ENCODE data around the gene CAMK1D. TPM values are rescaled to one million over a fixed set of nuclear protein-coding genes. Genes with fewer than 3 reads are reported as not detected.
"Not testable (repeated sequence)": the region's sequence is repeated elsewhere in the genome, so short reads cannot be mapped to it uniquely, and the experiment has no call there.

CAMK1D gene
- total RNA-seq, 4 donors from 2014 or later = 13.5 to 21.4 (median 15.7) TPM

DNA sequence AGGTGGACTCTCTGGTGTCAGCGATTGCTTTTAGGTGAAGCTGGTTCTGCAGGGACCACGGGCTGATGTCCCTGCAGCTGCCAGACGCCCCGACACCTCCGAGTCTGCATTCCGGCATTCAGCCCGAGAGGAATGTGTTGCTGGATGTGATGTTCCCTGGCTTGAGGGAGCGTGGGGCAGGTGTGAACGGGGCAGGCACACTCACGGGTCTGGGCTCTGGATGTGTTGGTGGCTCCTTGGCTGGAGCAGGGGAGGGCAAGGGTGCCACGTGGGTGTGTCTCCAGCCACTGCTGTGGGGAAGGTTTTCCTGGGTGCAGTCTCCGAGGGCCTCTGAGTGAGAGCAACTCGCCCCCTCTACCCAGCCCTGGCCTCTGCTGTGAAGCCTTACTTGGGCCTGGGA is 140.5 kb downstream of the CAMK1D start:
- in situ Hi-C loops (cut with MboI; ENCODE audit: low pct_ligation_motif_present in 1 of 4, low pct_unique_long_range_greater_than_20kb in 1 of 4, low sequenced_read_pairs in 3 of 4) = loop anchor here in 2 of 4 donors (25.0 kb wide), 1 partner anchor 228 kb away; no protein-coding TSS in a partner anchor
- H3K27me3 ChIP-seq = no peaks in the 10 kb centered on the region
- no peaks in the 10 kb centered on the region for H3K9me3 ChIP-seq
- TF ChIP-seq POLR2AphosphoS5 (IDR thresholded peaks at IDR 0.05) (no peak), POLR2A (IDR thresholded peaks at IDR 0.05) (no peak), EP300 (IDR thresholded peaks at IDR 0.05; ENCODE audit: low read depth) (no peak)
- TF ChIP-seq, protein P1, sequence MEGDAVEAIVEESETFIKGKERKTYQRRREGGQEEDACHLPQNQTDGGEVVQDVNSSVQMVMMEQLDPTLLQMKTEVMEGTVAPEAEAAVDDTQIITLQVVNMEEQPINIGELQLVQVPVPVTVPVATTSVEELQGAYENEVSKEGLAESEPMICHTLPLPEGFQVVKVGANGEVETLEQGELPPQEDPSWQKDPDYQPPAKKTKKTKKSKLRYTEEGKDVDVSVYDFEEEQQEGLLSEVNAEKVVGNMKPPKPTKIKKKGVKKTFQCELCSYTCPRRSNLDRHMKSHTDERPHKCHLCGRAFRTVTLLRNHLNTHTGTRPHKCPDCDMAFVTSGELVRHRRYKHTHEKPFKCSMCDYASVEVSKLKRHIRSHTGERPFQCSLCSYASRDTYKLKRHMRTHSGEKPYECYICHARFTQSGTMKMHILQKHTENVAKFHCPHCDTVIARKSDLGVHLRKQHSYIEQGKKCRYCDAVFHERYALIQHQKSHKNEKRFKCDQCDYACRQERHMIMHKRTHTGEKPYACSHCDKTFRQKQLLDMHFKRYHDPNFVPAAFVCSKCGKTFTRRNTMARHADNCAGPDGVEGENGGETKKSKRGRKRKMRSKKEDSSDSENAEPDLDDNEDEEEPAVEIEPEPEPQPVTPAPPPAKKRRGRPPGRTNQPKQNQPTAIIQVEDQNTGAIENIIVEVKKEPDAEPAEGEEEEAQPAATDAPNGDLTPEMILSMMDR (IDR thresholded peaks at IDR 0.05) = no peak
- 75% methylated on average over 13 of the region's 13 CpGs; no CpG with 5 or more reads in 1 of the 2 donors for WGBS, 2 donors (ENCODE audit: low coverage in 1 of 2)
- no peak overlapping the region for H3K4me3 ChIP-seq
- H3K36me3 ChIP-seq = no peaks in the 10 kb centered on the region
- peak overlapping the region in 1 of 4 donors; percentile 38 for H3K27ac ChIP-seq
- H3K4me1 ChIP-seq = peaks cover 0 to 20% (median 9%) of the 10 kb centered on the region in 4 donors
- intact Hi-C loops (cut with DNase I; ENCODE audit: low total_unique reads) = no loop called here
- no peak for DNase-seq

DNA sequence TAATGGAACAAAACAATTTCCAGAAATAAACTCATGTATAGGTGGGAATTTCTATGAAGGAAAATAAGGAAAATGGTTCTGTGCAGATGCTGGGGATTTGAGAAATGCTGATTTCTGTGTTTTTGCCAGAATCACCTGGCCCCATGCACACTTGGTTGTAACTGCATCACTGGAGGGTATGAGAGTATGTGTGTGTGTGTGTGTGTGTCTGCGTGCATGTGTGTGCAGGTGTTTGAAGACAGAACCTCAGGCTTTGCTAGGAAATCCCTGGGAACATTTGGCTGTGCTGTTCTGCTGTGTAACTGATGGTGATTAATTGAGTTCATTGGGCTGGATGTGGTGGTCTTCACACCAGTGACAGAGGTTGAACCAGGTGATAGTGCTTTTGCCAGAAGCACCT is 141.6 kb downstream of the CAMK1D start:
- H3K27me3 ChIP-seq = no peaks in the 10 kb centered on the region
- TF ChIP-seq POLR2AphosphoS5 (IDR thresholded peaks at IDR 0.05) (no peak), EP300 (IDR thresholded peaks at IDR 0.05; ENCODE audit: low read depth) (no peak), POLR2A (IDR thresholded peaks at IDR 0.05) (no peak)
- TF ChIP-seq, protein P1 (IDR thresholded peaks at IDR 0.05) = no peak
- no peak for DNase-seq
- no peaks in the 10 kb centered on the region for H3K9me3 ChIP-seq
- H3K4me1 ChIP-seq = peaks cover 0 to 9% (median 6%) of the 10 kb centered on the region in 4 donors
- in situ Hi-C loops (cut with MboI; ENCODE audit: low pct_ligation_motif_present in 1 of 4, low pct_unique_long_range_greater_than_20kb in 1 of 4, low sequenced_read_pairs in 3 of 4) = loop anchor here in 2 of 4 donors (25.0 kb wide), 1 partner anchor 229 kb away; no protein-coding TSS in a partner anchor
- H3K36me3 ChIP-seq = no peaks in the 10 kb centered on the region
- H3K27ac ChIP-seq = no peak overlapping the region
- intact Hi-C loops (cut with DNase I; ENCODE audit: low total_unique reads) = no loop called here
- H3K4me3 ChIP-seq = no peak overlapping the region
- WGBS, 2 donors (ENCODE audit: low coverage in 1 of 2) = 94% methylated on average over 1 of the region's 1 CpG; no CpG with 5 or more reads in 1 of the 2 donors

GRCh38 chr10:12491491-12491890 is 142.1 kb downstream of the CAMK1D start:
- H3K4me3 ChIP-seq = no peak overlapping the region
- in situ Hi-C loops (cut with MboI; ENCODE audit: low pct_ligation_motif_present in 1 of 4, low pct_unique_long_range_greater_than_20kb in 1 of 4, low sequenced_read_pairs in 3 of 4) = loop anchor here in 2 of 4 donors (25.0 kb wide), 1 partner anchor 229 kb away; no protein-coding TSS in a partner anchor
- TF ChIP-seq EP300 (IDR thresholded peaks at IDR 0.05; ENCODE audit: low read depth) (no peak), POLR2A (IDR thresholded peaks at IDR 0.05) (no peak), POLR2AphosphoS5 (IDR thresholded peaks at IDR 0.05) (no peak)
- TF ChIP-seq, protein P1 (IDR thresholded peaks at IDR 0.05) = no peak
- H3K4me1 ChIP-seq = peaks cover 0 to 9% (median 6%) of the 10 kb centered on the region in 4 donors
- H3K27me3 ChIP-seq = no peaks in the 10 kb centered on the region
- no peak for DNase-seq
- no peaks in the 10 kb centered on the region for H3K9me3 ChIP-seq
- H3K27ac ChIP-seq = no peak overlapping the region
- intact Hi-C loops (cut with DNase I; ENCODE audit: low total_unique reads) = no loop called here
- 87% methylated on average over 7 of the region's 10 CpGs; no CpG with 5 or more reads in 1 of the 2 donors for WGBS, 2 donors (ENCODE audit: low coverage in 1 of 2)
- H3K36me3 ChIP-seq = no peaks in the 10 kb centered on the region

GRCh38 chr10:12492016-12492415 is 142.7 kb downstream of the CAMK1D start:
- Histone ChIP-seq H3K27ac (no peak overlapping the region), H3K4me1 (peaks cover 0 to 9% (median 6%) of the 10 kb centered on the region in 4 donors), H3K36me3 (no peaks in the 10 kb centered on the region), H3K4me3 (no peak overlapping the region), H3K9me3 (no peaks in the 10 kb centered on the region), H3K27me3 (no peaks in the 10 kb centered on the region)
- TF ChIP-seq POLR2AphosphoS5 (IDR thresholded peaks at IDR 0.05) (no peak), POLR2A (IDR thresholded peaks at IDR 0.05) (no peak), EP300 (IDR thresholded peaks at IDR 0.05; ENCODE audit: low read depth) (no peak)
- TF ChIP-seq, protein P1 (IDR thresholded peaks at IDR 0.05) = no peak
- 90 to 92% methylated on average over 7 to 8 of the region's 8 CpGs for WGBS, 2 donors (ENCODE audit: low coverage in 1 of 2)
- intact Hi-C loops (cut with DNase I; ENCODE audit: low total_unique reads) (no loop called here), in situ Hi-C loops (cut with MboI; ENCODE audit: low pct_ligation_motif_present in 1 of 4, low pct_unique_long_range_greater_than_20kb in 1 of 4, low sequenced_read_pairs in 3 of 4) (loop anchor here in 2 of 4 donors (25.0 kb wide), 1 partner anchor 230 kb away; no protein-coding TSS in a partner anchor)
- no peak for DNase-seq

DNA sequence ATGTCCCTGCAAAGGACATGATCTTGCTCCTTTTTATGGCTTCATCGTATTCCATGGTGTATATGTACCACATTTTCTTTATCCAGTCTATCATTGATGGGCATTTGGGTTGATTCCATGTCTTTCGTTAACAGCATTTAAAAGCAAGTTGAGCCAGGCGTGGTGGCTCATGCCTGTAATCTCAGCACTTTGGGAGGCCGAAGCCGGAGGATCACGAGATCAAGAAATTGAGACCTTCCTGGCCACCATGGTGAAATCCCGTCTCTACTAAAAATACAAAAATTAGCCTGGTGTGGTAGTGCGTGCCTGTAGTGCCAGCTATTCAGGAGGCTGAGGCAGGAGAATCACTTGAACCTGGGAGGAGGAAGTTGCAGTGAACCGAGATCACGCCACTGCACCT is 147.7 kb downstream of the CAMK1D start:
- intact Hi-C loops (cut with DNase I; ENCODE audit: low total_unique reads); H3K9me3 ChIP-seq; H3K36me3 ChIP-seq; DNase-seq; H3K4me3 ChIP-seq; H3K27me3 ChIP-seq; H3K27ac ChIP-seq: not testable (repeated sequence)
- in situ Hi-C loops (cut with MboI; ENCODE audit: low pct_ligation_motif_present in 1 of 4, low pct_unique_long_range_greater_than_20kb in 1 of 4, low sequenced_read_pairs in 3 of 4) = loop anchor here in 2 of 4 donors (25.0 kb wide), 1 partner anchor 235 kb away; no protein-coding TSS in a partner anchor
- 97 to 100% methylated on average over 3 to 10 of the region's 10 CpGs for WGBS, 2 donors (ENCODE audit: low coverage in 1 of 2)
- H3K4me1 ChIP-seq = peaks cover 10 to 33% (median 20%) of the 10 kb centered on the region in 4 donors
